Activated CD4-positive, alpha-beta T cell treated with anti-CD3 and anti-CD28 coated beads, Interleukin-2, amount 50 U/mL, for 16 hours (primary cell): ENCODE measurements around the gene PODXL2.
"Not testable (repeated sequence)": the region's sequence is repeated elsewhere in the genome, so short reads cannot be mapped to it uniquely, and the experiment has no call there.

Source experiments
- DNase-seq: peaks from one replicate; pipeline ENCODE4 v3.0.0-alpha.2; 2020

The PODXL2 gene

DNA sequence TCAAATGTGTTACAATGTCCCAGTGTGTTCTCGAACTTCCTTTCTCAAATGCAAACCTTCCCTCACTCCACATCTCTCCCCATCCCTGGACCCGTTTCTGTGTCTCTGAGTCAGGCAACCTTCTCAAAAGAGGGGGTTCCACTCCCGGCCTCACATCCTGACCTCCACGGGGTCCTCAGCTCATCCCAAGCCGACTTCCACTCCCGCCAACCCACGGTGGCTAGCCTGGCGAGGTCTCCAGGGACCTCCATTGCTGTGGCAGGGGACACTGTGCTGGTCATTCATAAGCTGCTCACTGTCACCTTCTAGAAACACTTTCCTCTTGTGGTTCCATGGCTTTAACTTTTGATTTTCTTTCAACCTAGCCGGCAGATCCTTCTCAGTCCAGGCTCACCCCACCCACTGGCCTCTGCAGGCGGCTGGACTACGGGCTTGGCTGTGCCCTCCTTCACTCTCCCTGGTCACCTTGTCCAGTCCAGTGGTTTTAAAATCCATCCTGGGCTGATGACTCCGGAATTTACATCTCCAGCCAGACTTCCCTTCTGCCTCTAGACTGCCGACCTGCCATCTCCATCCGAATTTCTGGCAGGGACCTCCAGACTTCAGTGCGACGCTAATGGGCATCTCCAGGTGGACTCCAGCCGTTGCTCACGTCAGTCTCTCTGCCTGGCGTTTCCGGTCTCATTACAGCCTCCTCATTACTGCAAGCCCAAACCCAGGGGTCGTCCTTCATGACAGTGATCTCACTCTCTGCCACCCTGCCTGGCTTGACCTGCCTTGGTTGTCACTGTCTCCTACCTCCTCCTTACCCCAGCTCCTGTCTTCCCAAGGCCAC, 63.7 kb downstream of the PODXL2 start:
- DNase-seq = no peak

DNA sequence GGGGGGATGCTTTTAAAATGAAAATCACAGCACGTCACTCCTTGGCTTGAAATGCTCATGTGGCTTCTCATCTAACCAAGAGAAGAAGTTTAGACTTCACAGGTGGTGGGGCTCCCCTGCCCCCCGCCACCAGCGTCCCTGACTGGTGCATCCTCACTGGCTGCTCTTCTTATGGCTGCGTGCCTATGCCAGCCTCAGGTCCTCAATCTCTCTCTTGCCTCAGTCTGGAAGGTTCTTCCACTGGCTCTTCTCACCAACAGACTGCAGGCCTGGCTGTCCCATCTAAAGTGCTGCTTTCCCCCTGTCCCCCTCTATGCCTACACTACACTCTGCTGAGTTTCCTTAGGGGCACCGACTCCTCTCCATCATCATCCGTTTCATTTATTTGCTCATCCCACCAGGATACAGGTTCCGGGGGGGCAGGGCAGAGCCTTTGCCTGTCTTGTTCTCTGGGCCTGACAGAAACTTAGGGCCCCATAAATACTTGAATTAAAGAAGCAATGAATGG, 64.4 kb downstream of the PODXL2 start:
- no peak for DNase-seq

DNA sequence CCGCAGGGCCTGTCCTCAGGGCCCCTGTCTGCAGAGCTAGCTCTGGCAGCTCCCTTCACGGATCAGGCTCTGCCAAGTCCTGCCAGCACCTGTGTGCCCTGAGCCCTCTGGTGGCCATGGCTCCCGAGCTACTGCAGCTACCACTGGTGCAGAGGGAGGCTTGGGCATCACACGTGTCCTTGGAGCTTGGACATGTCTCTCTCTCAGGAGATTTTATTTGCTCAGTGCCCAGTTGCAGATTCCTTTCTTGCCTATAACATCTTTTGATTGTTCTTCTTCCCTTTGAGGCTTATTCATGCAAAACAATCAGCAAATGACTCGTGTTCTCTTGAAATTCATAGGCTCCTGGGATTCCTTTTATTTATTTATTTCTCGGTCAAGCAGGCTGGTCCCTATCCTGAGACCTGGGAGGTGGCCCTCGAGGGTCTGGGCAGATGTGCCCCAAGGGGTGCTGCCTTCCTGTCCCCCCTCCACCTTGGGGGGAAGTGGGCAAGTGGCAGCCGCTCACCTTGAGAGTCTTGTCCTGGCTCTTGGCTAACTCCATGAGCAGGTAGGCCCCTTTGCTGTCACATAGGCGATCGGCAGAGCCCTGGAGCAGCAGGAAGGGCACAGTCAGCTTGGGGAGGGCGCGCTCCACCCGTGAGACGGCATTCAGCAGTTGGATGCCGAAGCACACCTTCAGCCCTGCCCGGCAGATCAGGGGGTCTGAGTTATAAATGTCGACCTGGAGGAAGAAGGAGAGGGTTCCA, 65.7 kb downstream of the PODXL2 start:
- DNase-seq = peak; percentile 46

DNA sequence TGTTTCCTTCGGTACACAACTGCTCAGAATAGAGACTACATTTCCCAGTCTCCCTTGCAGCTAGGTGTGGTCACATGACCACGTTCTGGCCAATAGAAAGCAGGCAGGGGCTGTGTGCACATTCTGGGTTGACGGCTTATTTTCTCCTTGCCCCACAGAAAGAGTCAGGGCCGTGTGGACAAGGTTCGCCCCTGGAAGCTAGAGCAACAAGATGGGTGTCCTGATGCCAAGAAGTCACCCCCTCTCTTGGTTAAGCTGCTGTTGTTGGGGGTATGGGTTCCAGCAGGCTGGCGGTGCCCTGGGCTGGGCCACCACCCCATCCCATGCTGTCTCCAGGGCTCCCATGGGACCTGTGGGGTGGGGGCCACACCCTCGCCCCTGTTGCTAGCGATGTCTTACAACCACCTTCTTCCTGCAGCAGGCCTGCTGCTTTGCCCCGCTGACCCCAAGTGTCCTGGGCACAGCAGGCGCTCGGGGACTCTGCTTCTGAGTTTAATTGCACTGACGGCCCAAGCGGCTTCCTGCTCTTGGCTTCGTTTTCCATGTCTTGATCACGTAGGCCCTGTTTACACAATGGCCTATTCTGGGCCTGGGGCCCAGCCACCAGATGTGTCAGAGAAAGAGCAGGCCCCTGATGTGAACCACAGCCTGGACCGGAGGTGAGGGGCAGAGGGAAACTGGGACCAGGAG, 68.7 kb downstream of the PODXL2 start:
- DNase-seq = peak; percentile 78

DNA sequence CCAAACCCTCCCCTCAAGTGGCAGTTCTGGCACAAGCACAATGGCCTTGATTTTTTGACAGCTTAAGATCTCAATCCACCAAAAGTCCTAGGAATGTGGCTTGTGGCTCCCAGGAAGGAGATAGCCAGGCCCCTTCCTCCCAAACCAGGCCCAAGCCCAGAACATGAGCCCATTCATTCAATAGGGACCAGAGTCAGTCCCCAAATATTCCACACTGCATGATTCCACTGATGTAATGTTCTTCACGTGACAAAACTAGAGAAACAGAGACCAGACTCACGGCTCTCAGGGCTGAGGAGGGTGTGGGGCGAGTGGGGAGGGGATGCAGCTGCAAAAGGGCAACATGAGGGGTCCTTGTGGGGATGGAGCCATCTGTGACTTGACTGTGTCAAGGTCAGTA, 69.3 kb downstream of the PODXL2 start:
- no peak for DNase-seq

DNA sequence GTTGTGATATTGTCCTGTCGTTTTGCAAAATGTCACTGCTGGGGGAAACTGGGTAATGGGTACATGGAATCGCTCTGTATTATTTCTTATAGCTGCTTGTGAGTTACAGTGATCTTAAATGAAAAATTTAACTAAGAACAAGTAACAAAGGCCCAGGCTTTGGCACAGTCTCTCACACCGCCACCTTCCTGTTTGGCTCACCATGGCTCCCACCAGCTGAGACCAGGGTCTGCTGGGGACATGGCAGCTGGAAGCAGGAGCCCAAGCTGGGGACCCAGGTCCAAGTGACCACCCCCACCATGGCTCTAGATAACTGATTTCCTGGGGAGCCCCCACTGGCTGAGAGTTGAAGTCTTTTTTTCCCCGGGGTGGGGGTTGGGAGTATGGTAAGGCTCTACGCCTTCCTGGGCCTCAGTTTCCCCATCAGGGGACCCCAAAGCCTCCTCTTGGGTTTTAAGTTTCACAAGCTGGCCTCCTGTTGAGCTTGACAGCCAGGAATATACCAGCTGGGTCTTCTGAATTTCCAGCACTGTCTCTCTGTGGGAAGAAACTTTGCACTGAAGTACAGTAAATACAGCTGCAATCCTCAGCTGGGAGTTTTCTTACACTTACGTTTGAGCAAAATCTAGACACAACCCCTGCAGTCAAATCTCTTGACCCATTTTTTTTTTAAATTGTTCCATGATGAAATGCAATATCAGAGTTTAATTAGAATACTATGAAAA, 69.9 kb downstream of the PODXL2 start:
- DNase-seq = no peak

DNA sequence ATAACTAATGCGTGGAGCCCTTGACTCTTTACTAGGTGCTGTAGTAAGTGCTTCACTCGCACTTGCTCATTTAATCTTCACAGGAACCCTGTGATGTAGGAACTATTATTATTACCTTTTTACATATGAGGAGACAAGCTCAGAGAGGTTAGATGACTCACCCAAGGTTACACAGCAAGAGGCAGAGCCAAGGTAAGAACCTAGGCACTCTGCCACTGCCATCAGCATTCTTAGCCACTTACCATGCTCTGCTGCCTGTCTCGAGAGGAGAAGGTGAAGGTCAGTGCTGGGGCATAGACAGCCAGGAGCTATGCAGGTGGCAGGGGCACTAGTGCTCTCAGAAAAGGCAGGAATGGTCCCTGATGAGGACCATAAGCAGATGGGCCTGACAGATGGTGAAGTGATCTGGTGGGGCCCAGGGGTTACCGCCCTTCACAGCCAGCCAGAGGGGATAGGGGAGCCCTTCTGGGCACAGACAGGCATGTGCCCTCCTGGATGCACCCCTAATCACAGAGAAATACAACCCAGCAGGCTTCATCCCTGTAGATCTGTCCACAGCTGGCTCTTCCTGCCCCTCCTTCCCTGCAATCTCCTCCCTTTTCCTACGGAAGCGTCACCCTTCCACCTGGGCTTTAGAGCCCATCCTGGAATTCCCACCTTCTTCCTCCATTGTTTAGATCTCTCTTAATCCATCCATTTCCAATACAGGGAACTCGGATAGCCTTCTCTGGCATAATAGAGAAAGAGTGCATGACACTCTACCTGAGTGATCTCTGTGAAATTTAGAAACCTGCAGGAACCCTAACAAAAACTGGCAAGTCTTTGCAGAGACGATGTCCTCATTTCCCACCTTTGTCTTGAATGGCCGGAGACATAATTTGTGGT, 70.7 kb downstream of the PODXL2 start:
- DNase-seq = no peak

DNA sequence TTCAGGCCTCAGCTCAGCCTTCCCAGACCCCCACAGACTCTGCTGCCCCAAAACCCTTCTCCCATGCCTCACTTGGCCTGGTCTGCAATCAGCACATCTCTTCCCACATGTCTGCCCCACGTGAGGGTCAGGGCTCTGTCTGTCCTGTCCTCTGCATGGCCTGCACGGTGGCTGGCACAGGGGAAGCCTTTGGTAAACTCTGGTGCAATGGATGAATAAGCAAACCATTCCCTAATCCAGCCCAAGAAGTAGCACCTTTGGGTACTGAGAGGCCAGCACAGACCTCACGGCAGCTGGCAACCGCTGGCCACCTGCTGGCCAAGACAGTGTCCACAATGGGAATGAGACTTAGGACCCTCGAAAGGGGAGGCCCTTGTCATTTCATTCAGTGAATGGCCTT, 71.4 kb downstream of the PODXL2 start:
- no peak for DNase-seq

DNA sequence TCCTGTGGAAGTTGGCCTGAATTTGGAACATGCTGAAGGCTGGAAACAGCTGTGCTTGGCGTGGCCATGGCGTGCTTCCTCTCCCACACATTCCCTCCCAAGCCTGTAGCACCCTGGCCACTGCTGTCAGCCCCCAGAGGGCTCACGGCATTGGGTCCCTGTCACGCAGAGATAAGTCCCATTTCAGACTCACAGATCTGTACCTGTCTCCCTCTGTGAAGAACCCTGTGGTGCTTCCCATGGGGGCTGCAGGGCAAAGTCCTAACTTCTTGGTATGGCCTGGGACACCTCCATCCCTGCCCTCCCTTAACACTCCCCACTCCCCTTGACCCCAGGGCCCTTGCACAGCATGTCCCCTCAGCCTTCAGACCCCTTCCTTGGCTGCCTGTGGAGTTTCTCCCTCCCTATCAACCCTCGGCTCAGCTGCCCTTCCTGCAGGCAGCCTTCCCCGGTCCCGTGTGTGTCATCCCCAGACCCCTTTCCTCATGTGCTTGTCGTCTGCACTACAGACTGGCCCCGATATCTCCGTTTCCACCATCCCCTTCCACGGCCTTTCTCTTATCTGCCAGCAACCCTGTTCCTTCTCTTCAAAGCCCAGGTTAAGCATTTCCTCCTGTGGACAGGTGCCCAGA, 72.4 kb downstream of the PODXL2 start:
- DNase-seq = no peak

DNA sequence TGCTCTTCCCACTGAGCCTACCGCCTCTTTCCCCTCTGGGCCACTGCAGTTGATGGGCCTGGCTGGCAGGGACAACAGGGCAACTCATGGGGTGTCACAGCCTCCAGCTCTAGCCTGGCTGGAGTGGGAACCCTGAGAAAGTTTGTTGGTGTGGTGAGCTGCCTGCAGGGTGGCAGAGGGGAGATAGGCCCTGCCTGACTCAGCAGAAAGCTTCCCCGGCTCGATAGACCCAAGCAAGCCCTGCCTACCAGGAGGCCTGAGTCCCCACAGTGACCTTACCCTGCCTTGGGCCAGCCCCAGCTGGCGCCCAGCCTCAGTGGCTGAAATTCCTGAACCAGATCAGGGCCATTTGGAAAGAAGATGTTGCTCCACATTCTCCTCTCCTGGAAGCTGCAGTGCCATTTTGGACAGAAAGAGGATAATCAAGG, 73.2 kb downstream of the PODXL2 start:
- DNase-seq = no peak

DNA sequence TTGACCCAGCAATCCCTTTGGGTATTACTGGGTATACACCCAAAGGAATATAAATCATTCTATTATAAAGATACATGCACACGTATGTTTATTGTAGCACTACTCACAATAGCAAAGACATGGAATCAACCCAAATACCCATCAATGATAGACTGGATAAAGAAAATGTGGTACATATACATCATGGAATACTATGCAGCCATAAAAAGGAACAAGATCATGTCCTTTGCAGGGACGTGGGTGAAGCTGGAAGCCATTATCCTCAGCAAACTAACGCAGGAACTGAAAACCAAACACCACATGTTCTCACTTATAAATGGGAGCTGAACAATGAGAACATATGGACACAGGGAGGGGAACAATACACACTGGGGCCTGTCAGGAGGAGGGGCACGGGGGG, 75.9 kb downstream of the PODXL2 start:
- not testable (repeated sequence) for DNase-seq

DNA sequence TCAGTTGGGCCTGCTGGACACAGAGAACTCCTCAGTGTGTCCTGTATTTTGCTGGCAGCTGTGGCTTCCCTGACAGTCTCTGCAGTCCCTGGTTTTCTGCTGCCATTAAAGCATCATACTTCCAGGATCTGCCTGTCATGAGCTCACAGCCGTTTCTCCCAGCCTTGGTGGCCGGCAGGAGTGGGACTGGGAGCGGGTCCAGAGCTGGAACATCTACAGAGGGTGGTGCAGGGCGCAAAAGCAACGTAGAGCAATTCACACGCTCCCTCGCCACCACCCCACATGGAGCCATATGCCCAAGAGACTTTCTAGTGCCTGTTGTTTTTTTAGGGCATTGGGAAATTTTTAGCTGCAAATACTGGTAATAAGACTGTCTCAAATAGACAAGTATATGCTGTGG, 77.3 kb downstream of the PODXL2 start:
- no peak for DNase-seq

DNA sequence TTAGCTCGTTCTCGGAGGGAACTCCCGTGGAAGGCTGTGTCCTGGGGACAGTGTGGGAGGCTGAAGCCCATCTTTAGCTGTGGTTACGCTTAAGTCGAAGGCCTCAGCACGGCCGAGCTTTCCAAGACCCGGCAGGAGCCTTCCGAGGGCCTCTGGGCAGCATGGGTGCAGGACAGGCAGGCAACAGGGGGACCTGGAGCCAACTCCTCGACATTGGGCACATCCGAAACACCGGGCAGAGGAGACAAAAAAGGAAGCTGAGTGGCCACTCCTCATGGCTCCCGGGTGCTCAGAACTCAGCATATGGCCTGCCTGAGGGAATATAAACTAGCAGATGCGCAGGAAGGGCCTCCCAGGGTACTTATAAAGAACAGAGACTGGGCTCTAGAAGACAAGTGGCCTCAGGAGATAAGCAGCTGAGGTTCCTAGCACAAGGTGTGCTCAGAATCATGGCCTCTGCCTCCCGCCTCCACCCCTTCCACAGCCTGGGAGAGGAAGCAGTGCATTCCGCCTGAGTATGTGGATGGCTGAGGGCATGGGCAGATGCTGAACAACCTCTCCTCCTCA, 77.9 kb downstream of the PODXL2 start:
- DNase-seq = no peak

DNA sequence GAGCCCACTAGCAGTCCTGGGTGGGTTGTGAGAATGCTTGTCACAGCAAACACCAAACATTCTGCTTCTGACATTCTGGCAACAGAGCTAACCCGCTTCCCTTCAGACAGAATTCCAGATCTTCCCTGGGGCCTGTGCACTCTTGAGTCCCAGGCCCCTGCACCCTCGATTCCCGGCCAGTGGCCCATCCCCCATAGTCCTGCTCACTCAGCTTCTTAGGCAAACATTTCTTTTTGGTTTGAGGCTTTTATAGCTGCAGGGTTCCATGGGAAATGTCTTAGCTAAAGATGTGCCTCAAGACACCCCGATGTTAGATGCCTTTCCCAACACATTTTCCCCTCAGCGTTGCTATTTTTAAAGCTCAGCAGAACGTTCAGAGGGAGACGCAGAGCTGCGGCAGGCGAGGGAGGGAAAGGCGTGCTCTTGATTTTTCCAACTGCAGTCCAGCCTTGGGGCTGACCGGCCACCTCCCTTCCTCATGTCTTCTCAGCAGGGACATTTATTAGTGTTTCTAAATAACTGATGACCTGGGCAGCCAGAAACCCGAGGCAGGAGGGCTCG, 78.9 kb downstream of the PODXL2 start:
- DNase-seq = no peak

DNA sequence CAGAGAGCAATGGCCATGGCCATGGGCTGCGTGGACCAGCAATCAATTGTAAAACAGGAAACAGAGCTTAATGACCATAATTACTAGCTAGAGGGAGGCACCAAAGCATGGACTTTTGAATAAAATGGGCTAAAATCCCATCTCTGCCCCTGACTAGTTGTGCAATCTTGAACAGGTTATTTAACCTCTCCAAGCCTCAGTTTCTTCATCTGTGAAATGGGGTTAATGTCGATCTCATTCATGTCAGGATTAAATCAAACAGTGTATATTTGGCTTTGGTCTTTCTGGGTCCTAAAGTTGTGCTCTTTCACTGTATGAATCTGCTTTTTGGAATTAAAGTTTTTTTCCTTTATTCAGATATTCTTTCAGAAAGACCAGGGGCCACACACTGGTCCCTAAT, 79.9 kb downstream of the PODXL2 start:
- DNase-seq = no peak

DNA sequence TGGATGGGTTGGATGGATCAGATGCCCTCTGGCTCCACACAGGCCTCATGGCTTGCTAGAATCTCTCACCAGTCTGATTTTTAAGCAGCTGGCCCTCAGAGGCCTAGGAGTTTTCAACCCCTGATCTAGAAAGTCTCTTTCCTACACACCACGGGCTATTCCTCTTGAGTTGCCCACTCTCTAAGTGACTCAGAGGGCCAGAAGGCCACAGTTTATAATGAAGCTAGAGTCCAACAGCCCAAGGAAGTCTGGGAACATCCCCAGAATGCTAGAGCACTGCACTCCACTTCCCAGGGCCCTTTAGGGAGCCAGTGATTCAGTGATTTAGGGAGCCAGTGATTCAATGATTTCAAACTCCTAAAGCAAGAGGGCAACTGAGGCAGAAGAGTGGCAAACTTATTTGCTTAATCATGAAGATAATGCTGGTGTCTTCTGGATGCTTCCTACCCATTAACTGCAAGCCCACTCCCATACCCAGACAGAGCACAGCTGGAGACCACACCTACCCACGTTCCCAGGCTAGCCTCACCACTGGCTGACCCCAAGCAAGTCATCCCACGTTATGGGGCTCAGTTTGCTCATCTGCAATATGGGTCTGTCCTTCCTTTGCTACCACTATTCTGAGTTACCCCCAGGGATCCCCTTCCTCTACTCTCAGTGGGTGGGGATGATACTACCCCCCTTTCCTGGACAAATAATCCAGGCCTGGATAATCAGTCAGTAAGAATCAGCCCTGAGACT, 80.5 kb downstream of the PODXL2 start:
- DNase-seq = no peak

DNA sequence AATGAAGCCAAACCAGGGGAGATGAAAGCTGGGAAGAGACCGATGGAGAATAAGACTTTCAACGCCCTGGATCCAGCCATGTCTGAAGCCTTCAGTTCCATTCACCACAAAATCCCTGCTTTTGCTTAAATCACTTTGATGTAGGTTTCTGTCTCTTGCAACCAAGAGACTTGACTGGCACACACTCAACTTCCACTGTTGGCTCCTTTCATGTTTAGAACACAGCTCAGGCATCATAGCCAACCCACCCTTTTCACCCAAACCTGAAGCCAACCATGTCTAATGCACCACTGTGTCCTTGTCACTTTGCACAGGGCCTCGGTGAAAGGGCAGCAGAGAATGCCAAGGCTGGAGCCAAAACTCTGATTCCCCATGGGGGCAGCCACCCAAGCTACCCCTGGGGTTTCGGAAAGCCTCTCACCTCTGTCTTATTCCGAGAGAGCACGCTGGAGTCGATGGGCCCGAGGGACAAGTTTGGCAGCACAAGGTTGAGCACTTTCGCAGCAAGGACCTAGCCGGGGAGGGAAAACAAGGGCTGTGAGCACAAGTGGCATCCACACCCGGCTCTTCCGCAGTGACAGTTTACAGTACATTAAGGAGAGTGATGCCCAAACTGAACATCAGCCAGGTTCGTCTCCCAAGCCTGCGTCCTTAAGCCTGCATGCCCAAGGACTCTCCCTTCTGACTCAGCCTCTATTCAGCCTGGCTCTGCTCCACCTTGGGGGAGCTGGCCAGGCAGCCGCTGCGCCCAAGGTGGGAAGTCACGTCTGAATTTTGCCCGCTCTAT, 81.4 kb downstream of the PODXL2 start:
- no peak for DNase-seq

DNA sequence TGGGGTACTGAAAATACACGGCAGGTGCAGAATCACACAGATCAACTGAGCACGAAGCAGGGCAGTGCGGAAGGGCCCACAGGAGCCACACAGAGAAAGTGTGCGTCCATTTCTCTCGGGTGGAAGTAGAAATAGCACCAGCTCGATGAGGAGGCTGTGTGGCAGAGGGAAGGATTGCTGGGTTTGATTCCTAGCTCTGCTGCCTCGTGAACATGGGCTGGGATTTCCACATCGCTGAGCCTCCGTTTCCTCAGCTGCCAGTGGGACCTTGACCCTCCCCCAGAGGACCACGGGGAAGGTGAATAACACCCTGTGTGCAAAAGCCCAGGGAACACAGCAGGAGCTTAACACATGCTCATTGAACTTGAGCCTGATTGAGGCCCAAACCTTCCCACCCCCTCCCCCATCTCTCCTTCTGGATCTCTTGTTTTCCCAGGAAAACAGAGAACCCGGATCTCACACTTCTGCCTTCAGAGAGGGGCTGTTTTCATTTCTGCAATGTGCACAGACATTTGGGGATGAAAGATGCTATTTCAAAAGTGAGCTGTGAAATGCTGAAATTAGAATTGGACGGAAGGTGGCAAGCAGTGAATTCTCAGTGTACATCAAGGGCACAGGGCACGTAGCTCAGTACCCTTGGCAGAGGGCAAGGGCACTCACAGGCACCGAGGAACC, 82.2 kb downstream of the PODXL2 start:
- no peak for DNase-seq
